Kidney (tissue), 14 donors: Measurements from ENCODE around the gene ANAPC4. TPM values are rescaled to one million over a fixed set of nuclear protein-coding genes. Genes with fewer than 3 reads are reported as not detected.
A peak's percentile ranks its signal among the peaks of the same experiment; 100 is the strongest.

Experiments used
- DNase-seq, 5 donors: peaks; one replicate each; pipeline ENCODE4 v3.0.0-alpha.2; 2013 to 2020
- FAIRE-seq: peaks from 2 replicates; lab custom pipeline; 2012; peaks lifted over from hg19 to GRCh38; lab: Jason Lieb, UNC
- H3K27ac ChIP-seq, 2 donors: one replicate each; pipeline ENCODE4 v1.7.0; 2013; ENCODE audit warnings: low read depth in 2 of 2, low read length in 2 of 2, inconsistent platforms in 1 of 2
- H3K27me3 ChIP-seq: one replicate; pipeline ENCODE4 v1.7.1; 2013; ENCODE audit warnings: low read length, inconsistent platforms; ENCODE audit not compliant: control insufficient read depth, insufficient read depth
- H3K36me3 ChIP-seq, 3 donors: one replicate each; pipeline versions ENCODE4 v1.7.0 to v1.7.1; 2013; ENCODE audit warnings: low read length in 3 of 3, control low read depth in 1 of 3, inconsistent platforms in 1 of 3; ENCODE audit not compliant: insufficient read depth in 3 of 3, control insufficient read depth in 2 of 3
- H3K4me1 ChIP-seq, 3 donors: one replicate each; pipeline versions ENCODE4 v1.7.0 to v1.7.1; 2013; ENCODE audit warnings: low read length in 3 of 3, inconsistent platforms in 1 of 3, low read depth in 1 of 3; ENCODE audit not compliant: control insufficient read depth in 2 of 3, insufficient read depth in 2 of 3
- H3K4me3 ChIP-seq, 3 donors: one replicate each; pipeline versions ENCODE4 v1.7.0 to v1.8.1; 2013; ENCODE audit warnings: low read length in 3 of 3, control low read depth in 1 of 3, inconsistent platforms in 1 of 3
- H3K9ac ChIP-seq, 3 donors: one replicate each; pipeline versions ENCODE4 v1.7.0 to v1.7.1; 2013; ENCODE audit warnings: low read length in 3 of 3, control low read depth in 1 of 3, inconsistent platforms in 1 of 3
- H3K9me3 ChIP-seq, 3 donors: one replicate each; pipeline versions ENCODE4 v1.7.0 to v1.7.1; 2013; ENCODE audit warnings: low read length in 3 of 3, control low read depth in 1 of 3, inconsistent platforms in 1 of 3; ENCODE audit not compliant: control insufficient read depth in 2 of 3, insufficient read depth in 1 of 3
- CTCF ChIP-seq: IDR thresholded peaks from 3 replicates; pipeline ENCODE4 v1.5.1; 2012; ENCODE audit warnings: mild to moderate bottlenecking, moderate library complexity, borderline replicate concordance; ENCODE audit not compliant: insufficient read depth; ENCODE audit errors: extremely low read depth
- intact Hi-C: fragments of 100-400 bp; cut with DNase I; formaldehyde crosslinking; loops from one replicate; pipeline ENCODE4 v1.11.1; 2022
- polyA plus RNA-seq: library from polyadenylated mRNA; stranded (reverse); fragments of 350-450 nt; fragmentation: Illumina TruSeq; extraction: RNeasy Lipid Tissue Mini Kit (QIAGEN cat#74804); gene quantifications from one replicate; pipeline ENCODE4 v1.2.3, GENCODE V29; 2014; ENCODE audit warnings: low read depth, low replicate concordance; ENCODE audit not compliant: insufficient read depth
- total RNA-seq: library from RNA; stranded (reverse); fragmentation: NEBNext Ultra II Directional; extraction: Animal tissue kit (Norgen Biotek cat#: 25700); gene quantifications from one replicate; pipeline ENCODE4 v1.2.1, GENCODE V29; 2021
- donor health status: control.
- donor health status: control.
- donor health status: control.
- donor health status: control.
- donor health status: control.
- donor health status: DM: yes; HTN: yes; CAD: no.
- donor health status: Normal renal cell carcinoma (clear cell type).

ANAPC4 gene
- total and polyA plus RNA-seq, 2 donors from 2014 or later: 16.6 to 28.4 TPM

- no peak for DNase-seq
- H3K9ac ChIP-seq: no peak overlapping the region
- peaks cover 0 to 4% (median 0%) of the 10 kb centered on the region in 3 donors for H3K4me1 ChIP-seq
- no peaks in the 10 kb centered on the region for H3K9me3 ChIP-seq
- intact Hi-C loops: no loop called here
- no peak overlapping the region for H3K27ac ChIP-seq
- FAIRE-seq: no peak
- H3K36me3 ChIP-seq: peaks cover 0 to 3% (median 2%) of the 10 kb centered on the region in 3 donors
- H3K4me3 ChIP-seq: peak overlapping the region in 1 of 3 donors; percentile 37
- no peaks in the 10 kb centered on the region for H3K27me3 ChIP-seq
- no peak for TF ChIP-seq CTCF
Observed at GRCh38 chr4:25330905-25331808, 45.9 kb upstream of the ANAPC4 start.

- H3K4me1 ChIP-seq: no peaks in the 10 kb centered on the region
- no peaks in the 10 kb centered on the region for H3K27me3 ChIP-seq
- no peaks in the 10 kb centered on the region for H3K9me3 ChIP-seq
- no peak for TF ChIP-seq CTCF
- DNase-seq (peak in 2 of 5 donors; percentile 18 to 46), FAIRE-seq (peak; percentile 32)
- no peak overlapping the region for H3K9ac ChIP-seq
- no peak overlapping the region for H3K27ac ChIP-seq
- H3K36me3 ChIP-seq: no peaks in the 10 kb centered on the region
- H3K4me3 ChIP-seq: no peak overlapping the region
- intact Hi-C loops: no loop called here
Observed at GRCh38 chr4:25343671-25344070, 33.4 kb upstream of the ANAPC4 start.

- no peak for FAIRE-seq
- H3K27ac ChIP-seq: no peak overlapping the region
- H3K4me3 ChIP-seq: no peak overlapping the region
- H3K4me1 ChIP-seq: no peaks in the 10 kb centered on the region
- H3K36me3 ChIP-seq: no peaks in the 10 kb centered on the region
- intact Hi-C loops: no loop called here
- no peak overlapping the region for H3K9ac ChIP-seq
- H3K9me3 ChIP-seq: no peaks in the 10 kb centered on the region
- TF ChIP-seq CTCF: no peak
- no peaks in the 10 kb centered on the region for H3K27me3 ChIP-seq
- peak in 2 of 5 donors; percentile 29 to 44 for DNase-seq
Observed at GRCh38 chr4:25345744-25346143, 31.3 kb upstream of the ANAPC4 start.
